Measurements from ENCODE around the gene SF1. TPM values are rescaled to one million over a fixed set of nuclear protein-coding genes. Genes with fewer than 3 reads are reported as not detected.

SF1 gene
- total and polyA plus RNA-seq, 2 of the 8 experiments (the other 6 are each of a cell fraction or from before 2014, with no cell fraction given), result 72.7 to 353 TPM

GRCh38 chr11:64721359-64721699 lies 57.0 kb downstream of the SF1 start (continued):
- no peak for TF ChIP-seq JUN (IDR thresholded peaks at IDR 0.05; ENCODE audit: low read depth, low read length)
- TF ChIP-seq BACH1 (IDR thresholded peaks at IDR 0.05; ENCODE audit: low read length), result no peak
- TF ChIP-seq CBX8 (IDR thresholded peaks at IDR 0.05; ENCODE audit: borderline replicate concordance, low read depth, low read length), result no peak

Measured in H1 (cell line).